Measurements from ENCODE around the gene COL25A1.
"Not testable (repeated sequence)": the region's sequence is repeated elsewhere in the genome, so short reads cannot be mapped to it uniquely, and the experiment has no call there.

Gene COL25A1

DNA sequence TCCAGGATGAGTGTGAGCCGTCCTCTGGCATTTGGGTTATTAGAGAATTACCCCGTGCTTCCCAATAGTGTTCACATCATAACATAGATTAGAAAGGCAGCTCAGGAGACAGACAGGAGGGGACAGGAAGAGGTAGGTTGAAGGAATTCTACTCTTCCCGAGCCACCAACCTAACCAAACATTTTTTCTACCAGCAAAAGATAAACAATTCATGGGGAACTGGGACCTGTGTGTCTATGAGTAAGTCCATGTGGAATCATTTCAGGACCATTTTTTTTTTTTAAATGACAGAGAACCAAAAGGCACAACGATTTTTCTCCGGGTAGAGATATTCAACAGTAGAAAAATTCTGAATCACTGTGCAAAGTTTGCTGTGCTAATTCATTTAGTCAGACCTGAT, 365.4 kb downstream of the COL25A1 start:
- TF ChIP-seq, protein P1, sequence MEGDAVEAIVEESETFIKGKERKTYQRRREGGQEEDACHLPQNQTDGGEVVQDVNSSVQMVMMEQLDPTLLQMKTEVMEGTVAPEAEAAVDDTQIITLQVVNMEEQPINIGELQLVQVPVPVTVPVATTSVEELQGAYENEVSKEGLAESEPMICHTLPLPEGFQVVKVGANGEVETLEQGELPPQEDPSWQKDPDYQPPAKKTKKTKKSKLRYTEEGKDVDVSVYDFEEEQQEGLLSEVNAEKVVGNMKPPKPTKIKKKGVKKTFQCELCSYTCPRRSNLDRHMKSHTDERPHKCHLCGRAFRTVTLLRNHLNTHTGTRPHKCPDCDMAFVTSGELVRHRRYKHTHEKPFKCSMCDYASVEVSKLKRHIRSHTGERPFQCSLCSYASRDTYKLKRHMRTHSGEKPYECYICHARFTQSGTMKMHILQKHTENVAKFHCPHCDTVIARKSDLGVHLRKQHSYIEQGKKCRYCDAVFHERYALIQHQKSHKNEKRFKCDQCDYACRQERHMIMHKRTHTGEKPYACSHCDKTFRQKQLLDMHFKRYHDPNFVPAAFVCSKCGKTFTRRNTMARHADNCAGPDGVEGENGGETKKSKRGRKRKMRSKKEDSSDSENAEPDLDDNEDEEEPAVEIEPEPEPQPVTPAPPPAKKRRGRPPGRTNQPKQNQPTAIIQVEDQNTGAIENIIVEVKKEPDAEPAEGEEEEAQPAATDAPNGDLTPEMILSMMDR (IDR thresholded peaks at IDR 0.05; ENCODE audit: control insufficient read depth, insufficient read depth, low read depth, low read length, missing control alignments), result no peak
- DNase-seq (ENCODE audit: low read depth), result no peak

DNA sequence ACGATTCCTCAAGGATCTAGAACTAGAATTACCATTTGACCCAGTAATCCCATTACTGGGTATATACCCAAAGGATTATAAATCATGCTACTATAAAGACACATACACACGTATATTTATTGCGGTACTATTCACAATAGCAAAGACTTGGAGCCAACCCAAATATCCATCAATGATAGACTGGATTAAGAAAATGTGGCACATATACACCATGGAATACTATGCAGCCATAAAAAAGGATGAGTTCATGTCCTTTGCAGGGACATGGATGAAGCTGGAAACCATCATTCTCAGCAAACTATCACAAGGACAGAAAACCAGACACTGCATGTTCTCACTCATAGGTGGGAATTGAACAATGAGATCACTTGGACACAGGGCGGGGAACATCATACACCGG, 368.5 kb downstream of the COL25A1 start:
- DNase-seq (ENCODE audit: low read depth), result not testable (repeated sequence)

More for the DNA sequence above, 365.4 kb downstream of the COL25A1 start:
- no peak overlapping the region for H3K4me3 ChIP-seq (ENCODE audit: control insufficient read depth, low read depth, low read length)

GRCh38 chr4:108933046-108933445, 369.4 kb downstream of the COL25A1 start:
- no peak for DNase-seq (ENCODE audit: low read depth)
- no peak overlapping the region for H3K4me3 ChIP-seq (ENCODE audit: control insufficient read depth, low read depth, low read length)
- TF ChIP-seq, protein P1 (IDR thresholded peaks at IDR 0.05; ENCODE audit: control insufficient read depth, insufficient read depth, low read depth, low read length, missing control alignments), result no peak

More for the DNA sequence above, 368.5 kb downstream of the COL25A1 start:
- H3K4me3 ChIP-seq (ENCODE audit: control insufficient read depth, low read depth, low read length), result not testable (repeated sequence)

DNA sequence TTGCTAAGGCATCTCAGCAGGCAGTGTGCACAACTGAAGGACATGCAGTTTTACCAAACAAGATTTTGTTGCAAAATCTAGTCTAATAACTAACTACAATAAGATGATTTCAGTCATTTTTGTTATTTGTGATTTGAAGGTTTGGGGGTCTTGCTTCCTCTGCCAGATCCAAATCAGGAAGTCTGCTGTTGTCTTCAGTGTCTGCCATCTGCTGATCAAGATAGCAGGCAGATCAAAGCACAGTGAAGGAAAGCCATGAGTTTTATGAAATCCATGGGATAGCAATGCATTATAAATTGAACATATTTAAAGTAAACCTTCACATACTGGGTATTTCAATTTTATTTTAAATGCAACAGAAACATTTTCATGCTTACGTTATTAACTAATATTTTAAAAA, 370.5 kb downstream of the COL25A1 start:
- DNase-seq (ENCODE audit: low read depth), result no peak
- TF ChIP-seq, protein P1 (IDR thresholded peaks at IDR 0.05; ENCODE audit: control insufficient read depth, insufficient read depth, low read depth, low read length, missing control alignments), result no peak
- H3K4me3 ChIP-seq (ENCODE audit: control insufficient read depth, low read depth, low read length), result no peak overlapping the region

- no peak overlapping the region for H3K4me3 ChIP-seq (ENCODE audit: control insufficient read depth, low read depth, low read length)
- no peak for DNase-seq (ENCODE audit: low read depth)
- TF ChIP-seq, protein P1 (IDR thresholded peaks at IDR 0.05; ENCODE audit: control insufficient read depth, insufficient read depth, low read depth, low read length, missing control alignments), result no peak
These were observed 372.3 kb downstream of the COL25A1 start for GRCh38 chr4:108930186-108930585.

DNA sequence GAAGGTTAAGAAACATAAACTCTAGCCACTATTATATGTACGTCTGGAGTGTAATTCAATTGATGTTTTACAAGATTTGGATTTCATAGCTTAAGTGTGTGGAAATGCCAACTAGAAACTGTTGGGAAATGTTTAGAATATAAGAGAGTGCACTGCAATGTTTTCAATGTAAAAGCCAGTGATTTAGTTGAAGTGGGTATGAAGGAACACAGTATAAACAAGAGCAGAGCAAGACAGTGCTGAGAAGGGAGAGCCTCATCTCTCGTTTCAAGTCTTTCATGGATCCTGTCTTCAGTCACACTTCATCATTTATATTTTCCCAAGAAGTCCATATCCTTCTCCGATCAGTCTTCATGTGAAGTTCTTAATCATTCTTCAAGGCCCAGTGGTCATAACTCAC, 375.7 kb downstream of the COL25A1 start:
- DNase-seq (ENCODE audit: low read depth), result no peak
- TF ChIP-seq, protein P1 (IDR thresholded peaks at IDR 0.05; ENCODE audit: control insufficient read depth, insufficient read depth, low read depth, low read length, missing control alignments), result no peak
- H3K4me3 ChIP-seq (ENCODE audit: control insufficient read depth, low read depth, low read length), result no peak overlapping the region

DNA sequence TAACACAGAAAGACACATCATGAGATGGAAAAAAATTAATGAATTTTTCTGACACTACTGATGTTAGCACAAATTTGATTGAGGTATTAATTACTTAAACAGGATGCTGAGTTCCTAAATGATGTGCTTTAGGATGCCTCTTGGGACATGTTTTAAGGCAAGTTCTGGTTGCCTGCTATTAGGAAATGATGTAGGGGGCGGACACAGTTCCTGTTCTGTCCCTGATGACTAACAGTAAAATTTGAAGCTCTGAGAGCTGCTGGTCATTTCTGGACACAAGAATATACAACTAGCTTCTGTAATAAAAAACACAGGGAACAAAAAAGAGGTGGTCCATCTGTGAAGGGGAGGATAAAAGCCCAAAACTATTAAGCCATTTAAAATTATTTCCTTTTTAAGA, 376.4 kb downstream of the COL25A1 start:
- TF ChIP-seq, protein P1 (IDR thresholded peaks at IDR 0.05; ENCODE audit: control insufficient read depth, insufficient read depth, low read depth, low read length, missing control alignments), result no peak
- DNase-seq (ENCODE audit: low read depth), result no peak
- H3K4me3 ChIP-seq (ENCODE audit: control insufficient read depth, low read depth, low read length), result no peak overlapping the region

Data from AG09309 (cell line).